Glomerular visceral epithelial cell (primary cell): ENCODE results near the gene PLN.

Experiments used
- DNase-seq: peaks from one replicate; pipeline ENCODE4 v3.0.0-alpha.2; 2016; ENCODE audit errors: extremely low spot score

Gene PLN

DNA sequence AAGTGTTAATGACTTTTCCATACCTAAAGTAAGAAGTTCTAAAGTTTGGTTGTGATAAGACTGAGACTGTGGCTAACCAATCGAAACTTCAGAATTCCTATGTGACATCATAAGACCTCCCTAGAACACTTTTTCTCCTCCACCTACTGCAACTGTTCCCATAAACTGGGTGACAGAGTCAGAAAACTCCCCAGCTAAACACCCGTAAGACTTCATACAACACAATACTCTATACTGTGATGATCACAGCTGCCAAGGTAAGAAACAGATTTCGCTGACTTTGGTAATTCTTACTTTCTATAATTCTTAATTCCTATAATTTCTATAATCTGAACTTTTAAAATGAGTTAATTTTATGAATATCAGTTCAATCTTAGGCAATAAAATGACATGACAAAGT lies at the start of gene PLN:
PLN (plus strand) TSS at position 161 of the 400 bp plus-strand sequence. CDS start 10,626 bp downstream, outside the sequence.
- no peak for DNase-seq

DNA sequence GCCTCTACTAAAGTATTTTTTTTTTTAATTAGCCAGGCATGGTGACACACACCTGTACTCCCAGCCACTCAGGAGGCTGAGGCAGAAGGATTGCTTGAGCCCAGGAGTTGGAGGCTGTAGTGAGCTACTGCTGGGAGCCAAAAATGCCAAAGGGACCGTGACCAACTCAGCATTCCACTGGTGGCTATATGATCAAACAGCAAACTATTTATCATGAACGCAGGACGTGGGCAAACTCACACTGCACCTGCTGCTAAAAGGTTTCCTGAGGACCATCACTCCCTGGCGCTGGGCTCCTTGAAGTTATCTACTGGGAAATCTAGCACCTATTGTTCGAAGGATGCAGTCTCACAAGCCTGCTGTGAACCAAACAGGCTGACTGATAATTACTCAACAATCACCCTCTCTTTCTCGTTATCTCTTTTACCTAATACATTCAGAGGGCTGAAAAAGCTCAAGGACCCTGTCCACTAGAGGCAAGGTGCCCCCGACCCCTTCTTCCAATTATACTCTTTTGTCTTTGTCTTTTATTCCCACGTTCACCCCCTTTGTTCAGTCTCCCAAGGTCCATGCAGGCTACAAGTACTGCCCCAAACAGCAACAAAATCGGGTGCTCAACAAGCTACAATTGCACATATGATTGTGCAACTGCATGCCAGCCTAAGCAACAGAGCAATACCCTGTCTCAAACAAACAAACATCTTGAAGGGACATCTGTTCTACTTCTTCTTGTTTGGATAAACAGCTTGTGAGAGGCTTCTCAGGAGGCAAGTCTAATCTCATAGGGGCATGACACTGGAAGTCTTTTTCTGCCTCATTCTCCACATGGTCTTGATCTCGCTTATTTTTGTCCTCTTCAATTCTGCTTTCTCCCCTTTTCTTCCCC lies 47.7 kb upstream of the PLN start:
- DNase-seq: no peak

DNA sequence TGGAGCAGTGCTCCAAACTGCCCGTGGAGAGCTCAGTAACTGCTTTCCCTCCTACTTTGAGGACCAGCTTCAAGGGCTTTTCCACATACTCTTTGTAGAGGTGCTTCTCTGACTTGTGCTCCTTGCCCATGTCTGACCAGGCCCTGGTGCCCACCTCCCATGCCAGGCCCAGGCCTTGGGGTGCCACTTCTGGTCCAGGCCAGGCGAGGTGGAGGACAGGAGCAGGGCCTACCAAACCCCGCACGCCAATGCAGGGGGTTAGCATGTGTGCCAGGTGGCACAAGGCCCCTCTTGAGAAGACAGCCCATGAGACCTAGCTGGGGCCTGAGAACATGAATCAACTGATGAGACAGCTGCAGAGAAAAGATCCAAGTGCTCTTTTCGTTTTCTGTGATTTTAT lies 47.0 kb upstream of the PLN start:
- DNase-seq: no peak

DNA sequence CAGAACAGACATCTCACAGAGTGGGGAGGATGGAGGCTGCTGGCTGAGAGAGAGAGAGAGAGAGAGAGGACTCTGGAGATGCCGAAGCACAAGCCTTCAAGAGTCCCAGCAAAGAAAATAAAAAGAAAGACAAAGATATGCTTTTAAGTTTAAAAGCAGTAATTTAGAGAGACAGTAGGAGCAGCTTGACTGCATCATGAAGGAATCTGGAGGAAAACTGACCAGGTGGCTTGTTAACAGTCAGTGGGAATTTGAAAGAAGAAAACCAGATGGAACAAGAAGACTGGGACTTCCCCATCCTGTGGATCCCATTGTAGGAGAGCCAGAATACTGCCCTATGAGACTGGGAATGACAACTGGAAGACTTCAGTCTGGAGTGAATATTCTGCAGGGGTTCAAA lies 46.3 kb upstream of the PLN start:
- DNase-seq: no peak

DNA sequence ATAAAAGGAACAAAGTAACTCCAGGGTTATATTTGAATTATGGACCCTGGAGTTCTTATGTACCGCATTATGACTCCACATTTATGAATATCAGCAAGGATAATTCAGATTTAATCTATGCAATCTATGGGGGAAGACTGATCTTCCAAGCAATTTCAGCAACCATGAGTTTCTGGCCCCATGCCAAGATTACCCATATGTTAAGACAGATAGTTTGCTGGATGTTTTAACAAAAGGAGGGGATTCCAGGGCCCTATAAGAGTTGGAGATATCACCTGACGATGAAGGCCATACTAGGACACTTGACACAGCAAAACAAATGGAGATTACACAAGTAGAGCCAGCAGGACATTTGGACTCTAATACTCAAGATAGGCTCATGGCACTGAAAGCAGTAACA lies 45.9 kb upstream of the PLN start:
- no peak for DNase-seq

GRCh38 chr6:118504611-118505010 lies 43.5 kb upstream of the PLN start:
- no peak for DNase-seq

GRCh38 chr6:118505656-118506055 lies 42.4 kb upstream of the PLN start:
- DNase-seq: no peak

- DNase-seq: no peak
Measured at GRCh38 chr6:118506071-118506638, 41.9 kb upstream of the PLN start.

GRCh38 chr6:118507636-118508035 lies 40.5 kb upstream of the PLN start:
- DNase-seq: no peak

- DNase-seq: peak; percentile 33
Measured at GRCh38 chr6:118509009-118509617, 39.0 kb upstream of the PLN start.

GRCh38 chr6:118511930-118512715 lies 36.0 kb upstream of the PLN start:
- no peak for DNase-seq

DNA sequence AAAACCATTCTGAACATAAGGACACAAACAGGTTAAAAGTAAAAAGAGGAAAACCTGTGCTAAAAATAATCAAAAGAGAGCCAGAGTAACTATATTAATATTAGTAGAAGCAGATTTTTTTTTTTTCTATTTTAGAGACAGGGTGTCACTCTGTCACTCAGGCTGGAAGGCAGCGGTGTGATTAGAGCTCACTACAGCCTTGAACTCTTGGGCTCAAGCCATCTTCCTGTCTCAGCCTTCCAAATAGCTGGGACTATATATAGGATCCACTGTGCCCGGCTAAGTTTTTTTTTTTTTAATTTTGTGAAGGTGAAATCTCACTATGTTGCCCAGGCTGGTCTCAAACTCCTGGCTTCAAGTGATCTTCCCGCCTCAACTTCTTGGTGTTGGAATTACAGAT lies 33.4 kb upstream of the PLN start:
- no peak for DNase-seq

DNA sequence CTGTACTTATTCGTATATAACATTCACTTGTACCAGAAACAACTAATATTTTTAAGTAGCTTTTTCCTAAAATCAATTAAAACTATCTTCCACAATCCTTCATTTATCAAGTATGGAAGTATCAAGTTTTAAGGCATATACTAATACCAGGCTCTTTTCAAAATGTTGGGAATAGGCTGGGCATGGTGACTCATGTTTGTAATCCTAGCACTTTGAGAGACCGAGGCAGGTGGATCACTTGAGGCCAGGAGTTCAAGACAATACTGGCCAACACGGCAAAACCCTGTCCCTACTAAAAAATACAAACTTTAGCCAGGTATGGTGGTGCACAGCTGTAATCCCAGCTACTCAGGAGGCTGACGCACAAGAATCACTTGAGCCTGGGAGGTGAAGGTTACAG lies 25.7 kb upstream of the PLN start:
- DNase-seq: no peak

DNA sequence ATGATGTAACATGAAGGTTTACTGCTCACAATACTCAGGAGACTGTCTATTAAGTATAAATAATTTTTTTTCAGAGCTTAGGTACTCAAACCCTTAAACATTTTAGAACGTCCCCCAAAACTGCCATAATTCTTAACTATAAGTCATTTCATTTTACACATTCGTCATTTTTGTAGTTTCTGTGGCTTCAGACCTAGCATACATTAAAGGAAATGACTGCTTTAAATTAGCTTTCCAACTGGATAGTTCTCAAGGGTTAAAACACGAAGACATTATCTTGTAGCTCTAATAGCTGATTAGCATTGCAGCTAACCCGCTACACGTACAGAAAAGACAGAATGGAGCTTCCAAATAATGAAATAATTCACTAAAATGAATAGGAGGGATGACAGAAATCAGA lies 24.9 kb upstream of the PLN start:
- DNase-seq: no peak

DNA sequence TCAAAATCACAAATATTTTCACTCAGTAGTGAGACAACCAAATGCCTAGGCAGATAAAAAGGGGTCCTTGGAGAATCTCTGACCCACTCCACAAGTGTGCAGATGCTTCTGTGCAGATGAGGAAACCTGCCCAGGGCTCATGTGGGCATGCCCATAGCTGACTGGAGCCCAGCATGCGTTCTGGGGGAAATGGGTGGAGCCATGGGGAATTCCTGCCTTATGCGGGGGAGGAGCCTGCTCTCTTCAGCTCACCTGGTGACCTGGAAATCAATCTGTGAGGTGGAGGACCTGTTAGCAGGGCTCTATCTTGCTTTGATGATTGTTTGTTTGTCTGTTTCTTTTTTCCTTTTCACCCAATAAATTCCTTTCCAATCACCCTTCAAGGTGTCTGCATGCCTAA lies 23.4 kb upstream of the PLN start:
- no peak for DNase-seq

GRCh38 chr6:118525913-118526780 lies 21.9 kb upstream of the PLN start:
- no peak for DNase-seq

DNA sequence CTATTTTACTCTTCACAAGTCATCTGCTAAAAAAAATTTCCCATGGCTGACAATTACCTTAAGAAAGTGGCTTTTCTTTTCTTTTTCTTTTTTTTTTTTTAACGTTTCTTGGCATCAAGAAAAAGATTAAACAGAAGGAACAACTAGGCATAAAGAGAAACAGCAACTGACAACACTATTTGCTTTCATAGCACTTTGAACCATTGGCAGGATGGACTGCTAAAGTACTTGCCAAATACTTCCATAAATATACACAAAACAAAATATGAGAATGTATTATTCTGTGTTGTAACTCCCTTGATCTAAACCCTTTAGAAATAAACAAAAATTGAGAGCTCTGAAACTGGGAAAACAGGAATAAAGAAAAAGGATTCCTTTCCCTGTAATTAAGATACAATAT lies 20.0 kb upstream of the PLN start:
- no peak for DNase-seq

- no peak for DNase-seq
Measured at GRCh38 chr6:118529756-118530155, 18.3 kb upstream of the PLN start.

DNA sequence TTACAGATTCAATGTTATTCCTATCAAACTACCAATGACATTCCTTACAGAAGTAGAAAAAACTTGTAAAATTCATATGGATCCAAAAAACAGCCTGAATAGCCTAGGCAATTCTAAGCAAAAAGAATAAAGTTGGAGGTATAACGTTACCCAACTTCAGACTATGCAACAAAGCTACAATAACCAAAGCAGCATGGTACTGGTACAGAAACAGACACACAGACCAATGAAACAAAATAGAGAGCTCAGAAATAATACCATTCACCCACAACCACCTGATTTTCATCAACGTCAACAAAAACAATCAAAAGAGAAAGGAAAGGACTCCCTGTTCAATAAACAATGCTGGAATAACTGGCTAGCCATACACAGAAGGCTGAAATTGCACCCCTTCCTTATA lies 17.2 kb upstream of the PLN start:
- DNase-seq: no peak

DNA sequence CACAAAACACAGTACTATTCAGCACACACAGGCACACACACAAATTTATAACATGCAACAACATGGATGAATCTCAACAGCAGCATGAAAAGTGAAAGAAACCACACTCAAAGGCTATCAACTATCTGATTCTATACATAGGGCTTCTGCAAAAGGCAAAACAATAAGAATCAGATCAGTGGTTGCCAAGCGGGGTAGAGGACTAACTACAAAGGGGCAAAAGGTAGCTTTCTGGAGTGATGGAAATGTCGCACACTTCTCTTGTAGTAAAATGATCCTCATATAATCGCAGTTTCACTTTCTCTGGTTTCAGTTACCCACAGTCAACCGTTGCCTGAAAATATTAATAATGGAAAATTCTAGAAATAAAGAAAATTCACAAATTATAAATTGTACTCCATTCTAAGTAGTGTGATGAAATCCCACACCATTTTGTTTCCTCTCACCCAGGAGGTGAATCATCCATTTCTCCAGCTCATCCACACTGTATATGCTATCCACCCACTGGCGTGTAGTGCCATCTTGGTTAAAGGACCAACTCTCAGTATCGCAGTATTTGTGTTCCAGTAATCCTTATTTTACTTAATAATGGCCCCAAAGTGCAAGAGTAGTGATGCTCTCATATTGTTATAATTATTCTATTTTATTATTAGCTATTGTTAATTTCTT lies 12.8 kb upstream of the PLN start:
- DNase-seq: no peak

DNA sequence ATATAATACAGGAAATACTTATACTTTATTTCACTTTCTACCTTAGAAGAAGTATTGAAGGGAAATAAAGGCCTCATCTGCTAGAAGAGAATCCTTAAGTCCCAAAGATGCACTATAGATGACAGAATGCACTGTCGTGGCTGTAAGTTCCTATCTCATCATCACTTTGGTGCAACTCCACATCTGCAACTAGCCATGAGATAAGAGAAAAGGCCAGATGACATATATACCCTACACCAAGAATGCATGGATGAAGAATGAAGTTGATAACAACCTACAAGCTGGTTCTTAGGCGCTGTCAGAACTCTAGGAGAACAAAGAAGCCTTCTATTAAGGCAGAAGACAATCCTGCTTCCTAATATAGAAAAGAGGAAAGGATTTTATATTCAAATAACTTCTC lies 11.6 kb upstream of the PLN start:
- no peak for DNase-seq
